ENCODE data around the gene ACOXL.

GRCh38 chr2:110725859-110726258, 6.5 kb upstream of the ACOXL start:
- TF ChIP-seq CTCF (IDR thresholded peaks at IDR 0.05) (no peak), POLR2A (IDR thresholded peaks at IDR 0.05) (no peak)

Measured in right lobe of liver (tissue), 4 donors.